ENCODE results near the gene CAMK1D.

CAMK1D gene

GRCh38 chr10:12564173-12564572, 214.8 kb downstream of the CAMK1D start:
- no peak for DNase-seq

- no peak for DNase-seq
Measured at GRCh38 chr10:12566161-12567115, 217.1 kb downstream of the CAMK1D start.

DNA sequence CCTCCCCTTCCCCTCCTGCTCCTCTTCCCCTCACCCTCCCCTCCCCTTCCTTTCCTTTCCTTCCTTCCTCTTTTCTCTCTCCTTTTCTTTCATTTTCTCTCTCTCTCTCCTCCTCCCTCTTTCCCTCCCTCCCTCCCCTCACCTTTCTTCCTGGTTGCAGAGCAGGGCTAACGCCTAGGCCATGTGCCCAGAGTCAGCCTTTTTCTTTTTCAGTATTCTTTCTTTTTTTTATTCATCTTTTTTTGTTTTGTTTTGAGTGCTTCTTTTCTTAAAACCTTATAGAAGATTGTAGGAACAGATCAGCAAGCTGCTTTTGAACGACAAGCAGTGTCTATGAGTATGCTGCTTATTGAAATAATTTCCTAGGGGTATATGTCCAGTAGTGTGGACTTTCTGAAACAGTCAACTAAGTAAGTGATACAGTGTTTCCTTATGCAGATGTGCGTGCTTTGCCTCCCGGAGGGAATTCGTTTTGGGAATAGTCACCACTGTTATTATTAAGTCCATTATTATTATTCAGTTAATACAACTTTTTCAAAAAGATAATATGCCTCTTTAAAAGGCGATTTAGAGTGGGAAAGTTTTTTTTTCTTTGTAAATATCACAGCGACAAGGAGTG, 219.2 kb downstream of the CAMK1D start:
- DNase-seq: no peak

DNA sequence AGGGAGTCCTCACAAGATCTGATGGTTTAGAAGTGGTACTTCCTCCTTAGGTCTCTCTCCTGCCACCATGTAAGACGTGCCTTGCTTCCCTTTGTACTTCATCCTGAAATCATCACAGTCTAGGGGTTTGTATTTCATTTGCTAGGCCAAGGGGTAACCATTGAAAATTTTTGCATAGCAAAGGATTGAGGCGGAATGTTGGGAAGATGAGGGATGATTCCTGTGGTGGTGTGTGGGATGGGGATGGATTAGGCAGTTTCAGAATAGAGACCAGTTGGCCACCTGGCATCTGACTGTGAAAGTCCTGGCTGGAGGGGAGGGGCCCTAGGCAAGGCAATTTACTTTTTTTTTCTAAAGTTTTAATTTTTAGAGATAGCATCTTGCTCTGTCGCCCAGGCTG, 222.9 kb downstream of the CAMK1D start:
- DNase-seq: no peak

DNA sequence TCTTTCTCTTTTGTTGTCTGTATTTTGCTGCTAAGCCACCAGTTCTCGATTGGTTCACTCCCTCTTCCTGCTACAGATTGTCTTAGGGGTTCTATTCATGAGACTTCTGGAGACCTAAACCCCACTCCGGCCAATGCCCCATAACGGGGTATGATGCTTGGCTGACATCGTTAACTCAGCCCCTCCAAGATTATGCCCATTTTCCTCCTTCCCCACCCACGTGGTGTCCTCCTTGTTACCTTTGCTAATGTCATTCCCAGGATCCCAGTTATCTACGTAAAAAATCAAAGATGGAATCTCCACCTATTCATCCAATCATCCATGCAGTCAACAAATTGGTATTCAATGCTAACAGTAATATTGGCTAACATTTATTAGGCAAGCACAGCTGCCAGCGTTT, 228.3 kb downstream of the CAMK1D start:
- DNase-seq: no peak

DNA sequence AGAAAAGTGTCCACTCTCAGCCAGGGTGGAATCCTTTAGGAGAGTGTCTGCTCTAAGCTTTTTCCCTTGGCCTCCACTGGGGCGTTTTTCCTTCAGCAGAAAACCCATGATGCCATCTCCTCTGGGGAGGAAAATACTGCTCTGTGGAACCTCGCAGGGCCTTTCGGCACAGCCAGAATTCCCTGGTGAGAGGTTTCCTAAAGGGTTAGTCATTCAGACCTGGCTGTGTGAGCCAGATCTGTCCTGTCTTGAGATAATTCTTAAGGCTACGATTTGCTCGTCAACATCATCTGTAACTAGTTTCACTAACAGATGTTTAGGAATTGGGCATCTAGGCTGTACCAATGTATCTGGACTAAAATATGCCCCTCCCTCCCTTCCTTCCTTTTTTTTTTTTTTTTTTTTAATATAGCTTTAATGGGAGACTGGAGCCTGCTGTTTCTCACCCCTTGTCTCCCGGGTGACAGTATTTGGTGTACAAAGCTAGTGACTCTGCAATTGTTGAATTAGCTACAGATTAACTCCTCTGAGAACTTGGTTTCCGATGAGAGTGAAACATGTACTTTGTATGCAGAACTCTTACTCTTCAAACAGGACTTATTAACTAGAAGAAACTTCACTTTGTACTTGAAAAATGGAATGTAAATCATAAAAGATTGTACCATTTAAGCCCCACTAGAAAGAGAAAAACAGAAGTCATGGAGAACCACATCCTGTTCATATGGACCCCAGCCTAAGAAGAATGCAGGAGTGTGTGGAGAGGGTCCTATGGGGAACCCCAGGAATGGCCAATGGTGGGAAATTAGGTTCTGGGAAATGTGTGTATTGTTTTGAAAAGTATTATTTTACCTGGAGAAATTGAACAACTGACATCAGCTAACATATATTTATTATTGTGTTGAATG, 230.9 kb downstream of the CAMK1D start:
- DNase-seq: no peak

GRCh38 chr10:12583891-12584595, 234.7 kb downstream of the CAMK1D start:
- DNase-seq: no peak

GRCh38 chr10:12586741-12587140, 237.4 kb downstream of the CAMK1D start:
- DNase-seq: no peak

- DNase-seq: no peak
Measured at GRCh38 chr10:12587451-12587888, 238.1 kb downstream of the CAMK1D start.

GRCh38 chr10:12588091-12588860, 238.9 kb downstream of the CAMK1D start:
- no peak for DNase-seq

DNA sequence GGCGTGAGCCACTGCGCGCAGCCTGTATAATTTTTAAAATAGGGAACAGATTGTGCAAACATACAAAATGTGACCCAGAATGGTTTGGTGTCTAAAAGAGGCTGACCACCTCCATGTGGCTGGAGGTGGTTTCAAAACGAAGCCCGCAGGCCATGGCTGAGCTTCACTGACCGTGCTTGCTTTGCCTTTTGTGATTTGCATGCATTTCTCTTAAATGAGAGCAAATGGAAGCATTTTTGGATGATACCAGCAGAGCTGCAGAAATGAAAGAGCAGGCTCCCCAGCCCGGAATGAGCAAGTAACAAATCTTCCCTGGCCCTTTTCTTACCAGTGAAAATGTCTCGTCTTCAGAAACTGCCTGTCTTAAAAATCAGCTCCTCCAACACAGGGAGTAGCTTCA, 239.9 kb downstream of the CAMK1D start:
- no peak for DNase-seq

DNA sequence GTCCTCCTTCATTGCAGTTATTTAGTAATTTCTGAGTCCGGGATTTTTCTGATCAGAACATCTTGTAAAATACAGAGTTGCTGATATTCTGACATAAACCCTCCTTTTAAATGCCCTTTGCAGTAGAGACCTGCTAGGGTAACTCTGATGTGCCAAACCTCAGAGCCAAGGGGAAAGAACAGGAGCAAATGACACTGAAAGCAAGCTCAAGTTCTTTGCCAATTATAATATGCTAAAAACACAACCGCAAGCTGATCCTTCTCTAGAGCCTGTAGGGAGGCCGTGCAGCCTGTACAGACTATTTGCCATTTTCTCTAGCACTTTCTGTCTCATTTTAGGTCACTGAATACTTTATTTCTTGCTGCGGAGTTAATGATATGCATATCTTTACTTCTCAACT, 240.4 kb downstream of the CAMK1D start:
- DNase-seq: no peak

GRCh38 chr10:12590675-12591659, 241.6 kb downstream of the CAMK1D start:
- peak in 1 of 2 donors; percentile 22 for DNase-seq

- no peak for DNase-seq
Measured at GRCh38 chr10:12592967-12593366, 243.6 kb downstream of the CAMK1D start.

DNA sequence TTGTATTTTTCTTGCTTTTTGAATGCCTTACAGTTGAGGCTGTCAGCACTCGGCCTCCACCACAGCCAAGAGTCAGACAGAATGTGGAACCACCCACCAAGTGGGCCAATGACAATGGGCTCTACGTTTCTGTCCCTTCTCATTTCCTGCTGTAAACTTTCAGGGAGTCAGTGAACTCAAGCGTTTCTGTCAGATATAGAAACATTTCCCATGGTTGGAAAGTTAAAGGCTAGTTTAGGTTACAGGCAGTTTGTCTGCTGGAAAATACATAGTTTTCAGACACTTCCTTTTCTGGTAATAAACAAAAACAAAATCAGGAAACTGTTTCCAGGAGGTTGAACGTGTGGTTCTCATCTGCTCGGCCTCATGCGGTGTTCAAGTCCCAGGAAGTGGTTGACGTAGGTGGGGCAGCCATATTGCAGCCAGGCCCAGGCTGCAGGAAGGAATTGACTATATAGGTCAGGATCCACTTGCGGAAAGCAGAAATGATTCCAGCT, 245.1 kb downstream of the CAMK1D start:
- peak; percentile 53 to 76 for DNase-seq

DNA sequence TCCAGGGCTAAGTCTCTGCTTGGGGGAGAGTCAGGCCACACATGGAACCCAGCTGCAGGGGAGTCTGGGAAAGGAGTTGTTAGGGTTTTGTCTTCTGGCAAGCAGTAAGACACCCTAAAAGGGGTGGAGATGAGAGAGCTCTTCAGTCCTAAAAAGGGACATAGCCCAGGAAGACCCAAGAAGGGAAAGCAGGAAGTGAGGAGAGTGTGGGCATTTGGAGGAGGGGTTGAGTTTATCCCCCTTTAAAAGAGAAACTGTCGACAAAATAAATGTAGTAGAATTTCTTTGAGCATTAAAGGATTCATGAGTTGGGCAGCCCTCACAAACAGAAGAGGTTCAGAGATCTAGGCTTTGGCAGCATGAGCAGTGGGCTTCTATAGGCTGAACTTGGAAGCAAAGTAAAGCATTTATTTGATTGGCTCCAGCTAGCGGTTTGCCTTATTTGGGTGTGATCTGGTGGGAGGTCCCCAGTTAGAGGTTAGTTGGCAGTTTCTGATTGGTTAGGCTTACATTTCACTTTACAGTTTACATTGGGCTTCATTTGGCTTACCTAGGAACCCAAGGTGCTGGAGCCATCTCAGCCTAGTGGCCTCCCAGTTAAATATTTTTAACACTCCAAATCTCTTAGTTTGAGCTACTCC, 246.7 kb downstream of the CAMK1D start:
- peak; percentile 37 for DNase-seq

DNA sequence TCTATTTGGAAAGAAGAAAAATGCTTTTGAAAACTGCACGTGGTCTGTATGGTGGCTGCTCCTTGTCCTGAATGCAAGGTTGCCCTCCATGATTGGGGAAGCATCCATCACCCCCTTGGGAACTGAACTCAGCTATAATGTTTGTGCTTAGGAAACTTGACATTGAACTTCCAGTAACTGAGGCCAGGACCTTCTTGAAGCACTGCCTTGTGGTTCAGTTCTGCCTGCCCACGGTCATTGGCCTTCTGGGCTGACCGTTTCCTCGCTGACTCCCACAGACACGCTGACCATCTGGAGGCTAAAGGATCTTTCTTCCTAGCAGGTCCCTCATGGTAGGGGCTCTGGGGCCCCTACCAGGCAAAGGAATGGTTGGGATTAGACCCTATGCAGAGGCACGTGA, 247.8 kb downstream of the CAMK1D start:
- no peak for DNase-seq

- no peak for DNase-seq
Measured at GRCh38 chr10:12597788-12598765, 248.7 kb downstream of the CAMK1D start.
